Erythroblast (primary cell): ENCODE measurements around the gene PPP3CA.

ENCODE experiments used
- GATA1 ChIP-seq: IDR thresholded peaks from 2 replicates; pipeline ENCODE4 v1.6.1; 2011; ENCODE audit warnings: low read depth, mild to moderate bottlenecking, control low read depth, low read length, moderate library complexity
- POLR2A ChIP-seq: IDR thresholded peaks from 2 replicates; pipeline ENCODE4 v1.6.1; 2011; ENCODE audit warnings: mild to moderate bottlenecking, low read length

DNA sequence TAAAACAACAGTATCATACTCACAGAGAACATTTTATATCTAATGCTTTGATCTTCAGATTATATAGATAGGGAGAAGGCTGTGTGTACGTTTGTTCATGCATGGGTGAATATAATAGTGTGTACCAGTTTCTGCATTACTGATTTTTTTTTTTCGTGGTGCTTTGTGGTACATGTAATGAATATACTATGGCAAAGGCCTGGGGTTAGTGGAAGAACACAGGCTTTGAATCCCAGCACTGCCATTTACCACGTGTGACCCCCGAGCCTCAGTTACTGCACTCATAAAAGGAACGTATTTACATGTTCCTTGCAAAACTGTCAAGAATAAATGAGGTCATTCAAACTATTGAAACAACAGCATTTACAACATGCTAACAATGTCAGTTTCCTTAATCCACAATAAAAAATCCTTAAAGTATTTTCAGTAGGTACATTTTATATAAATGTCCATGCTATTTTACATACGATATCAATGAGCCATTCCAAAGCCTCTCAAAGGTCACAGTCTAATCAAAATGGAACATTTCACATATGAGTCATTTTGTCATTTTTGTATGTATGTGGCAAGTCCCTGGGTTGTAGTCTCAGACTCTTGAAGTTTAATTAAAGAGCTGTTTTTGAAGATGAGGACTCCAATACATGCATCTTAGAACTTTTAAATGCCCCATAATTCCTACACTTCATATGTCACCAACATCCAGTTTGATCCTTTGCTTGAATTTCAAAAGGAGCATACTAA, 242.8 kb downstream of the PPP3CA start:
- TF ChIP-seq POLR2A (no peak), GATA1 (no peak)
